SU-DHL-6 (cell line): Measurements from ENCODE around the gene CHD6.

Experiments
- CTCF ChIP-seq: fragments of 200-600 bp; sonication (generic); IDR thresholded peaks from one replicate; pipeline ENCODE4 v1.5.1; 2017; ENCODE audit warnings: antibody characterized with exemption, mild to moderate bottlenecking, low read length, moderate library complexity; ENCODE audit not compliant: insufficient read depth, poor library complexity, severe bottlenecking
- EZH2phosphoT487 ChIP-seq: fragments of 200-600 bp; sonication (generic), shearing (Covaris generic); conservative IDR thresholded peaks from 2 replicates; pipeline ENCODE4 v1.6.1; 2018; ENCODE audit warnings: mild to moderate bottlenecking, antibody characterized with exemption, low read length, moderate library complexity, mixed read lengths

GRCh38 chr20:41413169-41413568 lies 205.0 kb downstream of the CHD6 start:
- TF ChIP-seq CTCF, result no peak
- no peak for TF ChIP-seq EZH2phosphoT487
